ENCODE measurements around the gene RARRES1.

Gene RARRES1

GRCh38 chr3:158762701-158763100, 30.4 kb upstream of the RARRES1 start:
- Histone ChIP-seq H3K18ac (ENCODE audit: low read length) (no peak overlapping the region), H3K36me3 (replicated peaks in 1 of 2; ENCODE audit: control insufficient read depth in 2 of 2, insufficient read depth in 2 of 2, low read length in 2 of 2) (no peaks in the 10 kb centered on the region), H2BK12ac (ENCODE audit: low read length) (no peak overlapping the region), H2AFZ (ENCODE audit: low read length) (no peak overlapping the region), H4K91ac (ENCODE audit: low read depth, low read length, poor library complexity) (no peak overlapping the region), H2AK5ac (ENCODE audit: low read depth, low read length) (no peak overlapping the region), H2BK5ac (ENCODE audit: low read length) (no peak overlapping the region), H3K79me1 (ENCODE audit: low read depth, low read length) (no peaks in the 10 kb centered on the region), H3K4me1 (ENCODE audit: control insufficient read depth in 2 of 2, insufficient read depth in 1 of 2, low read depth in 1 of 2, low read length in 2 of 2) (peaks cover 0 to 2% of the 10 kb centered on the region in 2 donors), H3K4me2 (ENCODE audit: insufficient read depth, low read length, poor library complexity, severe bottlenecking) (no peak overlapping the region), H3K4me3 (ENCODE audit: low read length in 2 of 2) (no peak overlapping the region), H2BK120ac (ENCODE audit: low read depth, low read length) (no peak overlapping the region), H2BK15ac (ENCODE audit: low read length) (no peak overlapping the region), H3K9ac (ENCODE audit: low read depth, low read length, poor library complexity) (no peak overlapping the region), H3K14ac (ENCODE audit: low read length) (no peak overlapping the region), H3K27ac (replicated peaks; ENCODE audit: low read length) (no peak overlapping the region), H3K27me3 (ENCODE audit: control insufficient read depth in 3 of 3, insufficient read depth in 3 of 3, low read depth in 1 of 3, low read length in 3 of 3) (peaks cover 0 to 2% (median 0%) of the 10 kb centered on the region in 3 experiments), H3K9me3 (replicated peaks in 1 of 2; ENCODE audit: control insufficient read depth in 2 of 2, insufficient read depth in 1 of 2, low read depth in 1 of 2, low read length in 2 of 2) (no peaks in the 10 kb centered on the region), H3K23ac (ENCODE audit: low read depth, low read length, poor library complexity) (no peak overlapping the region), H4K8ac (ENCODE audit: low read depth, low read length) (no peak overlapping the region), H3K4ac (ENCODE audit: low read length) (no peak overlapping the region)
- DNase-seq (ENCODE audit: low spot score), result no peak
- no CpG with 5 or more reads among the region's 4 CpGs for WGBS, 2 donors (ENCODE audit: extremely low coverage in 2 of 2, insufficient read length in 2 of 2, insufficient replicate concordance in 1 of 2)

GRCh38 chr3:158761350-158761749, 29.1 kb upstream of the RARRES1 start:
- Histone ChIP-seq H3K27me3 (ENCODE audit: control insufficient read depth in 3 of 3, insufficient read depth in 3 of 3, low read depth in 1 of 3, low read length in 3 of 3) (peaks cover 0 to 2% (median 0%) of the 10 kb centered on the region in 3 experiments), H3K79me1 (ENCODE audit: low read depth, low read length) (no peaks in the 10 kb centered on the region), H2BK15ac (ENCODE audit: low read length) (no peak overlapping the region), H2BK120ac (ENCODE audit: low read depth, low read length) (no peak overlapping the region), H3K4me2 (ENCODE audit: insufficient read depth, low read length, poor library complexity, severe bottlenecking) (no peak overlapping the region), H4K91ac (ENCODE audit: low read depth, low read length, poor library complexity) (no peak overlapping the region), H2BK12ac (ENCODE audit: low read length) (no peak overlapping the region), H3K4ac (ENCODE audit: low read length) (no peak overlapping the region), H3K14ac (ENCODE audit: low read length) (no peak overlapping the region), H2AK5ac (ENCODE audit: low read depth, low read length) (no peak overlapping the region), H2AFZ (ENCODE audit: low read length) (no peak overlapping the region), H3K27ac (replicated peaks; ENCODE audit: low read length) (no peak overlapping the region), H3K9ac (ENCODE audit: low read depth, low read length, poor library complexity) (no peak overlapping the region), H4K8ac (ENCODE audit: low read depth, low read length) (no peak overlapping the region), H2BK5ac (ENCODE audit: low read length) (no peak overlapping the region), H3K18ac (ENCODE audit: low read length) (no peak overlapping the region), H3K4me3 (ENCODE audit: low read length in 2 of 2) (no peak overlapping the region), H3K23ac (ENCODE audit: low read depth, low read length, poor library complexity) (no peak overlapping the region), H3K9me3 (replicated peaks in 1 of 2; ENCODE audit: control insufficient read depth in 2 of 2, insufficient read depth in 1 of 2, low read depth in 1 of 2, low read length in 2 of 2) (no peaks in the 10 kb centered on the region), H3K36me3 (replicated peaks in 1 of 2; ENCODE audit: control insufficient read depth in 2 of 2, insufficient read depth in 2 of 2, low read length in 2 of 2) (no peaks in the 10 kb centered on the region), H3K4me1 (ENCODE audit: control insufficient read depth in 2 of 2, insufficient read depth in 1 of 2, low read depth in 1 of 2, low read length in 2 of 2) (peaks cover 0 to 2% of the 10 kb centered on the region in 2 donors)
- no CpG with 5 or more reads among the region's 3 CpGs for WGBS, 2 donors (ENCODE audit: extremely low coverage in 2 of 2, insufficient read length in 2 of 2, insufficient replicate concordance in 1 of 2)
- no peak for DNase-seq (ENCODE audit: low spot score)

GRCh38 chr3:158755421-158755820, 23.2 kb upstream of the RARRES1 start:
- H3K4me3 ChIP-seq (ENCODE audit: low read length in 2 of 2), result no peak overlapping the region
- H3K4ac ChIP-seq (ENCODE audit: low read length), result no peak overlapping the region
- no peak overlapping the region for H3K14ac ChIP-seq (ENCODE audit: low read length)
- no peak overlapping the region for H2BK15ac ChIP-seq (ENCODE audit: low read length)
- no CpG with 5 or more reads among the region's 2 CpGs for WGBS, 2 donors (ENCODE audit: extremely low coverage in 2 of 2, insufficient read length in 2 of 2, insufficient replicate concordance in 1 of 2)
- H3K4me2 ChIP-seq (ENCODE audit: insufficient read depth, low read length, poor library complexity, severe bottlenecking), result no peak overlapping the region
- no peaks in the 10 kb centered on the region for H3K79me1 ChIP-seq (ENCODE audit: low read depth, low read length)
- no peak overlapping the region for H2BK12ac ChIP-seq (ENCODE audit: low read length)
- H2AK5ac ChIP-seq (ENCODE audit: low read depth, low read length), result no peak overlapping the region
- H3K23ac ChIP-seq (ENCODE audit: low read depth, low read length, poor library complexity), result no peak overlapping the region
- no peak overlapping the region for H3K18ac ChIP-seq (ENCODE audit: low read length)
- H2AFZ ChIP-seq (ENCODE audit: low read length), result no peak overlapping the region
- no peak overlapping the region for H4K8ac ChIP-seq (ENCODE audit: low read depth, low read length)
- no peak for DNase-seq (ENCODE audit: low spot score)
- H3K9me3 ChIP-seq (replicated peaks in 1 of 2; ENCODE audit: control insufficient read depth in 2 of 2, insufficient read depth in 1 of 2, low read depth in 1 of 2, low read length in 2 of 2), result no peaks in the 10 kb centered on the region
- H3K27me3 ChIP-seq (ENCODE audit: control insufficient read depth in 3 of 3, insufficient read depth in 3 of 3, low read depth in 1 of 3, low read length in 3 of 3), result no peaks in the 10 kb centered on the region
- H3K36me3 ChIP-seq (replicated peaks in 1 of 2; ENCODE audit: control insufficient read depth in 2 of 2, insufficient read depth in 2 of 2, low read length in 2 of 2), result no peaks in the 10 kb centered on the region
- no peaks in the 10 kb centered on the region for H3K4me1 ChIP-seq (ENCODE audit: control insufficient read depth in 2 of 2, insufficient read depth in 1 of 2, low read depth in 1 of 2, low read length in 2 of 2)
- H4K91ac ChIP-seq (ENCODE audit: low read depth, low read length, poor library complexity), result no peak overlapping the region
- H3K9ac ChIP-seq (ENCODE audit: low read depth, low read length, poor library complexity), result no peak overlapping the region
- H2BK120ac ChIP-seq (ENCODE audit: low read depth, low read length), result no peak overlapping the region
- no peak overlapping the region for H2BK5ac ChIP-seq (ENCODE audit: low read length)
- H3K27ac ChIP-seq (replicated peaks; ENCODE audit: low read length), result no peak overlapping the region

GRCh38 chr3:158753854-158754253, 21.6 kb upstream of the RARRES1 start:
- H3K18ac ChIP-seq (ENCODE audit: low read length), result no peak overlapping the region
- WGBS, 2 donors (ENCODE audit: extremely low coverage in 2 of 2, insufficient read length in 2 of 2, insufficient replicate concordance in 1 of 2), result no CpG with 5 or more reads among the region's 5 CpGs

More at GRCh38 chr3:158753854-158754253, 21.6 kb upstream of the RARRES1 start:
- no peak overlapping the region for H4K8ac ChIP-seq (ENCODE audit: low read depth, low read length)
- no peak overlapping the region for H3K27ac ChIP-seq (replicated peaks; ENCODE audit: low read length)
- H3K79me1 ChIP-seq (ENCODE audit: low read depth, low read length), result no peaks in the 10 kb centered on the region
- H3K27me3 ChIP-seq (ENCODE audit: control insufficient read depth in 3 of 3, insufficient read depth in 3 of 3, low read depth in 1 of 3, low read length in 3 of 3), result no peaks in the 10 kb centered on the region
- no peaks in the 10 kb centered on the region for H3K4me1 ChIP-seq (ENCODE audit: control insufficient read depth in 2 of 2, insufficient read depth in 1 of 2, low read depth in 1 of 2, low read length in 2 of 2)
- H2BK12ac ChIP-seq (ENCODE audit: low read length), result no peak overlapping the region
- H2BK120ac ChIP-seq (ENCODE audit: low read depth, low read length), result no peak overlapping the region
- no peak overlapping the region for H3K9ac ChIP-seq (ENCODE audit: low read depth, low read length, poor library complexity)
- no peak overlapping the region for H3K4me3 ChIP-seq (ENCODE audit: low read length in 2 of 2)
- no peak overlapping the region for H2BK5ac ChIP-seq (ENCODE audit: low read length)
- no peaks in the 10 kb centered on the region for H3K36me3 ChIP-seq (replicated peaks in 1 of 2; ENCODE audit: control insufficient read depth in 2 of 2, insufficient read depth in 2 of 2, low read length in 2 of 2)
- DNase-seq (ENCODE audit: low spot score), result no peak
- no peak overlapping the region for H3K23ac ChIP-seq (ENCODE audit: low read depth, low read length, poor library complexity)
- no peak overlapping the region for H3K4me2 ChIP-seq (ENCODE audit: insufficient read depth, low read length, poor library complexity, severe bottlenecking)
- no peak overlapping the region for H3K14ac ChIP-seq (ENCODE audit: low read length)
- no peak overlapping the region for H2BK15ac ChIP-seq (ENCODE audit: low read length)
- H3K9me3 ChIP-seq (replicated peaks in 1 of 2; ENCODE audit: control insufficient read depth in 2 of 2, insufficient read depth in 1 of 2, low read depth in 1 of 2, low read length in 2 of 2), result no peaks in the 10 kb centered on the region
- H2AFZ ChIP-seq (ENCODE audit: low read length), result no peak overlapping the region
- no peak overlapping the region for H2AK5ac ChIP-seq (ENCODE audit: low read depth, low read length)
- H4K91ac ChIP-seq (ENCODE audit: low read depth, low read length, poor library complexity), result no peak overlapping the region
- no peak overlapping the region for H3K4ac ChIP-seq (ENCODE audit: low read length)
